Inflammatory macrophage treated with lipopolysaccharide for 4 hours (primary cell): Measurements from ENCODE around the gene YBX2.
A peak's percentile ranks its signal among the peaks of the same experiment; 100 is the strongest.

Source experiments
- DNase-seq: peaks from one replicate; pipeline ENCODE4 v3.0.0-alpha.2; 2020

The YBX2 gene

DNA sequence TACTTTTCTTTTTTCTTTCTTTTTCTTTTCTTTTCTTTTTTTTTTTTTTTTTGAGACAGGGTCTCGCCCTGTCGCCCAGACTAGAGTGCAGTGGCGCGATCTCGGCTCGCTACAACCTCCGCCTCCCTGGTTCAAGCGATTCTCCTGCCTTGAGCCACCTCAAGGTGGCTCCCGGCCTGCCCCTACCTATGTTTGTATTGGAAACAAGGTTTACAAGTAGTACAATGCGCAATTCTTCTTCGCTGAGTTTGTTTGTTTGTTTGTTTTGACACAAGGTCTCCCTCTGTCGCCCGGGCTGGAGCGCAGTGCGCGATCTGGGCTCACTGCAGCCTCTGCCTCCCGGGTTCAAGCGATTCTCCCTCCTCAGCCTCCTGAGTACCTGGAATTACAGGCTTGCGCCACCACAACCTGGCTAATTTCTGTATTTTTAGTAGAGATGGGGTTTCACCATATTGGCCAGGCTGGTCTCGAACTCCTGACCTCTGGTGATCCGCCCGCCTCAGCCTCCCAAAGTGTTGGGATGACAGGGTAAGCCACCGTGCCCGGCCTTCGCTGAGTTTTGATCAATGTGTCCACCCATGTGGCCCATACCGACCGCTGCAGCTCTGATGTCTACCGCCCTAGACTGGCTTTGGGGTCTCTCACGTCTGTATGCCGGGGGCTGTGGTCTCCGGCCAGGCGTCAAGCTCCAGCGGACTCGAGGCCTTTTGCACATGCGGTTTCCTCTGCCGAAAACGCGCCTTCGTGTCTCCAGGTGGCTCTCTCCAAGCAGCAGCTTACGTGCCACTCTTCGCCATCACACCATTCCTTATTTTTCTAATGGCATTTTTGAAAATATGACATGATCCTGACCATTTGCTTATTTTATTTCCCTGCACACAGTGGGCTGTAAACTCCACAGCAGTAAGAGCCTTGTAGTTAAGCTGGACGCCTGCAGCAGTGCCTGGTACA is 1.1 kb upstream of the YBX2 start:
- DNase-seq, result no peak

DNA sequence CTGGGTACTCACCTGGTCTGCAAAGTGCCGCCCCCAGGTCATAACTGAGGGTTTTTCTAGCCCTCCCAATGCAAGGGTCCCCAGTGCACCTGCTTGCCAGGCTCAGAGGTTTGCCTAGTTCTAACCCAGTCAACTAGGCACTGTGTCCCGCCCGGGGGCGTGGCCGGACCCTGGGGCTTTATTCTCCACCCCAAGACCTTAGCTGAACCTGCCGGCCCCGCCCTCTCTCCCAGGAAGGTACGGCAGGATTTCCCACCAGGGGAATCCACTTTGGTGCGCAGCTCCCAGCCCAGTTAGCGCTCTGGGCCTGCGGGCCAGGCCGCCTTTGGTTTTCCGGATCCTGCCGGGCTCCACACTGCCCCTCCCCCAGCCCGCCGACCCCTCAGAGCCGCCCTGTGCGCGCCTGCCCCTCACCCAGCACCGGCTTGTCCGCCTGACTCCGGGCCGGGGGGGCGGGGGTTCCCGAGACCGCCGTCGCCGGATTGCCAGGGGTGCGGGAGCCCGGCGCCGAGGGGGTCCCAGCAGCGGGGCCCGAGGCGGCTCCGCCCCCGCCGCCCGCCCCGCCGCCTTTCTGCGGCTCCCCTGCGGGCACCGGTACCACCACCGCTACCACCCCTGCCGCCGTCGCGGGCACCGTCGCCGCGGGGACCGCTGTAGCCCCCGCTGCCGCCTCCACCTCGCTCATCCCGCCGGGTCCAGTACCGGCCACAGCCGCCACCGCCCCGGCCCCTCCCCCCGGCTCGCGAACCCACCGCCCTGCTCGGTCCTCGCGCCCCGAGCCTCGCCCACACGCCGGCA is 424 bp downstream of the YBX2 start:
- no peak for DNase-seq

DNA sequence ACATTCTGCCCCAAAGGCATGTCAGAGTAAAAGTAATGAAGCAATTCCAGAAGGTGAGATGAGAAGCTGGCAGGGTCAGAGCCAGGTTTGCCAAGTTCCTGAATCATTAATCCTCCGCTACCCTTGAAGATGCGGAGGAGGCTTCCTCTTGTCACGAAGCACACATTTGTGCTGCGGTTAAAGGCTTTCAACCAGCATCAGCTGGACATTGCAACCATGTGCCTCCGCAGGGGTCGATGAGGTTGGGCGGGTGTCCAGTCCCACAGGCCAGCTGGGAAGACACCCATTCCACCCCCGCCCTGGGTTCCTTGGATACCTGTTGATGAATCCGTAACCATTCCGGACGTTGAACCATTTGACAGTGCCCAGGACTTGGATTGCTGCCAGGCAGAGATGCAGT is 1.3 kb downstream of the YBX2 start:
- no peak for DNase-seq

DNA sequence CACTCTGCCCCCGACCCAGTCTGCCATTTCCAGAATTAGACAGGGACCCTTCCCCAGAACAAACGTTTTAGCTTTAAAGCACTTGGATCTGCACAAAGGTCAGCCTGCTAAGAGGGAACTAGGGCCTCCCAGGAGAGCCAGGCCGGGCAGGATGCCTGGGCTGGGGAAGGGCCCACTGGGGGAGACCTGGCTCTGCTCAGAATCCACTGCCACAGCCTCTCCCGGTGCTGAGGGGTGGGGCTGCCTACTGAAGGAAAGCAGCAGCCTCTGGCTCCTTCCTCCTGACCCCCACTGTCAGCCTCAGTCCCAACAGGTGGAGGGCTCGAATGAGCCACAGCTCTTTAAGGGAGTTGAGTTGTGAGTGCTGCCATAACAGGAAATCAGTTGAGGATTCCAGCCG is 1.7 kb downstream of the YBX2 start:
- DNase-seq, result no peak

DNA sequence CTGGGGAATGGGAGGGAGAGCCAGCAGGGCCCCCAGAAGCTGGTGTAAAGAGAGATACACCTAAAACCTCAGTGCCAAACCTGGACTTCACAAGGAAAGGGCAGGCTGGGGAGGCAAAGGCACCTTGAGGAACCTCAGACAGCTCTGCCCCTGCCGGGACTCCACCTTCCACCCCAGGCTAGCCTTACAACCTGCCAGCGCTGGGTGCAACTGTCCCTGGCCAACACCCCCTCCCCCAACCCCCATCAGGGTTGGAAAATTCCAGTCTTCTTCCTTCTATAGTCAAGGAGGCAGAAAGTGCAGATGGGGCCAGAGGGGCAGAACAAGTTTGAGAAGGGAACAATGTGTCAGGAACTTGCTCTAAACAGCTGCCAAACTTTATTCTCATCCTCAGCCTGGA is 2.2 kb downstream of the YBX2 start:
- DNase-seq, result no peak

DNA sequence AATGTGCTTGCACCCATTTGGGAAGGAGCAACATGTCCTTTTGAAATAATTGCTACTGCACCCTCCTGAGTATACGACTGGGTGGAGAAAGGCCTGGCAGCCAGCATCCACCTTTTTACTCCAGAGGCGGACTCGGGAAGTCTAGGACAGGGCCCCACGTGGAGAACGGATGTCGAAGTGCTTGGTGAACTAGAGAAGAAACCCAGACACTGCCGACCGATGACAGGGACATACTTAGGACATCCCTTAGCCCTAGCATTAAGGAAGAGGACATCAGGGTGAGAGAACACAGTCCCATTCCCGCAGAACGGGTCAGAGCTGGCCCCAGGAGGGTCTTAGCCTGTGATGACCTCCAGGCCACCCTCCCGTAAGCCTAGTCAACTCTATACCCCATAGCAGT is 3.8 kb downstream of the YBX2 start:
- DNase-seq, result no peak

DNA sequence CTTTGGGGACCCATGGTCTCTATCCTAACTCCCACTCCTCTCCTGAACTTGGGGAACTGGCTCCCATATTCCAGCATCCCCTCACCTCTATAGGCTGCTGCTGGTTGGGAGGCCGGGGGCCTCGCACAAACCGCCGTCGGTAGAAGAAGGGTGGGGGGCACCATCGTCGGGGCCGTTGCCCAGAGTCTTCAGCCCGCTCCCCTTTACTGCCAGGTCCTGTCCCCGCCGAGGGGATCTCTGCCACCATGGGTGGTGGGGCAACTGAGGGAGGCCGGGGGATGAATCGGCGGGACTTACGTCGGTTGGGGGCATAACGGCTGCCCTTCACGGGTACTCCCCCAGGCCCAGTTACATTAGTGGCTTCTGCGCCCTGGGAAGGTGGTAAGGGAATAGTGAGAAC is 4.3 kb downstream of the YBX2 start:
- DNase-seq, result no peak

DNA sequence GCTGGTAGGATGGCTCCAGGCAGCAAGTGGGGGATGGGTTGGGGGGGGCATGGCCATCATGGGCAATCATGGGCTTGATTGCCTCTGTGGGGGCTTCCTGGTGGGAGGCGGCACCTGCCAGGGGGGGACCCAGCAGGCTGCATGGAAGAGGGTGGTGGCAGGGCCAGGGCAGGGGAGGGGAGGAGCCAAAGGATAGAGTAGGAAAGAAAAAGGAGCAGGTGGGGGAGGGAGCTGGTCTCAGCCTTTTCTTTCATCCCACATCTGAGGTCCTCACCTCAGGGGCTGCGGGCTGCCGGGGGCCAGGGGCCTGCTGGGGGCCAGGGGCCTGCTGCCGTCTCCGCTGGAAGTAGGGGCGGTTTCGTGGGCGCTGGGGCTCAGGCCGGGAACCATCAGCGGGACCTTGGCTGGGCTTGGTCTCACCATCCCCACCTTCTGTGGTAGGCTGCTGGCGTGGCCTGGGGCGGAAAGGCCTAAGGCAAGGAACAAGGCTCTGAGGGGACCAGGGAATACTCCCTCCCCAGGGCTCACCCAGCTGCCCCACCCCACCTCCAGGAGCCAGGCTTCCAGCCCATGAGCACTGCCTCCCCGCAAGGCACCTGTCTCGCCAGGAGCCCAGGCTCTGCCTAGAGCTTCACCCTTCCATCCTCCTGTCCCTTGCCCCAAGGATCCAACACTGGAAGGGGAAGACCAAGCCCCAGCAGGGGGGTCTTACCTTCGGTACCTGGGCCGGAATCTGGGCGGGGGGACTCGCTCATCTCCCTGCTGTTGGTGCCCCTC is 5.0 kb downstream of the YBX2 start:
- no peak for DNase-seq

DNA sequence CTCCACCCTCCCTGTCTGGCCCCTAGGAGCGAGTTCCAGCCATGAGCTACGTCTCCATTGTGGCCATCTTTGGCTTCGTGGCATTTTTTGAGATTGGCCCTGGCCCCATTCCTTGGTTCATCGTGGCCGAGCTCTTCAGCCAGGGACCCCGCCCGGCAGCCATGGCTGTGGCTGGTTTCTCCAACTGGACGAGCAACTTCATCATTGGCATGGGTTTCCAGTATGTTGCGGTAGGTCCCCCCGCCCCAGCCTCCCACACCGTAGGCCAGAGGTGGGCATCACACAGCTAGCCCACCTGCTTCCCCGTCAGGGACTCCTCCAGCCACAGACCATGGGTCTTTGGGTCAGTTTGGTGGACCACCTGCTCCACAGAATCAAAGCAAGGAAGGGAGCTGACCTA is 8.8 kb downstream of the YBX2 start:
- DNase-seq, result no peak

DNA sequence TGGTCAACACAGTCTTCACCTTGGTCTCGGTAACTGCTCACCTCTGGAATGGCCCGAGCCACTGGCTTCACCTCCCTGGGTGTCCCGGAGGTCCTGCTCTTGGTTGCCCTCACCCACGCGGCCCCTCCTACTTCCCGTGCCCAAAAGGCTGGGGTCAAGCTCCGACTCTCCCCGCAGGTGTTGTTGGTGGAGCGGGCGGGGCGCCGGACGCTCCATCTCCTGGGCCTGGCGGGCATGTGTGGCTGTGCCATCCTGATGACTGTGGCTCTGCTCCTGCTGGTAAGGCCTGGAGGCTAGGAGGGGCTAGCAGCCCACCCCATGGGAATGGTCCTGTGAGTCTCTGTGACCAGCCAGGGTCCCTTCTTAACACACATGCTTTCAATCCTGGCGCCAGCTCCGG is 9.5 kb downstream of the YBX2 start:
- DNase-seq, result no peak

DNA sequence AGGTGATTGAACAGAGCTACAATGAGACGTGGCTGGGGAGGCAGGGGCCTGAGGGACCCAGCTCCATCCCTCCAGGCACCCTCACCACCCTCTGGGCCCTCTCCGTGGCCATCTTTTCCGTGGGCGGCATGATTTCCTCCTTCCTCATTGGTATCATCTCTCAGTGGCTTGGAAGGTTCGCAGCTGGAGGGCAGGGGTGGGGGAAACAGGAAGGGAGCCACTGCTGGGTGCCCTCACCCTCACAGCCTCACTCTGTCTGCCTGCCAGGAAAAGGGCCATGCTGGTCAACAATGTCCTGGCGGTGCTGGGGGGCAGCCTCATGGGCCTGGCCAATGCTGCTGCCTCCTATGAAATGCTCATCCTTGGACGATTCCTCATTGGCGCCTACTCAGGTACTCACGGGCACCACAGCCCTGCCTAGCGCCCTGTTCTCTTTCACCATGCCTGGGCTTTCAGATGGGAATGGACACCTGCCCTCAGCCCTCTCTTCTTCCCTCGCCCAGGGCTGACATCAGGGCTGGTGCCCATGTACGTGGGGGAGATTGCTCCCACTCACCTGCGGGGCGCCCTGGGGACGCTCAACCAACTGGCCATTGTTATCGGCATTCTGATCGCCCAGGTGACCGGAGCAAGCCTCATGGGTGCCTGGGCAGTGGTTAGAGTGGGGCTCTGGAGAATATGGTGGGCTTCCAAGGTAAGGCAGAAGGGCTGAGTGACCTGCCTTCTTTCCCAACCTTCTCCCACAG is 10.8 kb downstream of the YBX2 start:
- DNase-seq, result peak; percentile 25

DNA sequence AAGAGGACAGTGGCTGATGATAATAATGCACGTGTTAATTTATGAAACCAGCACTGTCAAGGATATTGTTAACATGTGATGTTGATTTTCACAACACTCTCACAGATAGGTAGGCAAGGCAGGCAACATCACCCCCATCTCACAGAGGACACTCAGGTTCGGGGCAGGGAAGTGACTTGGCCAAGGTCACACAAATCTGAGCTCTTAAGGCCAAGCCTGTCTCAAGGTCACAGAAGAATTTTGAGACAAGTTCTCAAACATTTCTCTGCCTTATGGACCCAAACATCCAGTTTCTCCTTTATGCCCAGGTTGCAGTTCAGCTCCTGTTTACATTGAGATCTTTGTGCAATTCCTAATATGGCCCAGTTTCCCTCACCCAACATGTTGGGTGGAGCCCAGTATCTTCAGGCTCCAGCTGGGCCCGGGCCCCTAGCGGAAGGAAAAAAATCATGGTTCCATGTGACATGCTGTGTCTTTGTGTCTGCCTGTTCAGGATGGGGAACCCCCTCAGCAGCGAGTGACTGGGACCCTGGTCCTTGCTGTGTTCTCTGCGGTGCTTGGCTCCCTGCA is 11.6 kb downstream of the YBX2 start:
- peak; percentile 36 for DNase-seq

DNA sequence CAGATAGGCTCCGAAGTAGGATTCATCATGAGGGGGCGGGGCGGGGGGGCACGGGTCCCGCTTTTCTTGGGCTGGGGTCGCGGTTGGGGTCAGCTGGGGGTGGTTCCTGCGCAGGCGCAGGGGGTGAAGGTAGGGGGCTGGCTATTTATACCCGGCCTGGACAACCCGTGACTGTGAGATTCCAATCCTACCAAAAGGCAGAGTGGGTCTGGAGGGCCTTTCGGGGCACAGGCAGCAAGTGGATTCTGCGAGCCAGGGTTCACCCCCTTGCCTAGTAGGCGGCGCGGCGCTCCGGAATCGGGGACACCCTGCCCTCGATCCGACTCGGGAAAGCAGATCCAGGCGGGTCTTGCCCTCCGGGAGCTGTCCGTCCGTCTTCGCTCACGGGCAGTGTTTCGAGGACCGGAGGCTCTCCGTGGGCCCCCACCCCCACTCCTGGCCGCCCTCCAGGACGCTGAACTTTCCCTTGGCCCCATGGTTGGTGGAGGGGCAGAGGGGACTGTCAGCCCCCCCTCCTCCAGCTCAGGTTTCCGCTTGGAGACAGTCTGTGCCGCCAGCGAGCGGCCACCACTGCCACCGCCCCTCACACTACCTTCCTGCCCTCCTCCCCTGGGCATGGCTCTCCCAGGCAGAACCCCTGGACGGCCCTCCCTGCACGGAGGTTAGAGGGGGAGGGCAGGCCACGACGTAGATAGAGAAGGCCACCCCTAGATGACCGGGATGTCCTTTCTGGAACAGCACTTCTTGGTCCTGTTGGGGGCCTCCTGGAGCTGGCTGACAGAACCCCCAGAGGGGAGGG is 12.3 kb downstream of the YBX2 start:
- DNase-seq, result no peak

DNA sequence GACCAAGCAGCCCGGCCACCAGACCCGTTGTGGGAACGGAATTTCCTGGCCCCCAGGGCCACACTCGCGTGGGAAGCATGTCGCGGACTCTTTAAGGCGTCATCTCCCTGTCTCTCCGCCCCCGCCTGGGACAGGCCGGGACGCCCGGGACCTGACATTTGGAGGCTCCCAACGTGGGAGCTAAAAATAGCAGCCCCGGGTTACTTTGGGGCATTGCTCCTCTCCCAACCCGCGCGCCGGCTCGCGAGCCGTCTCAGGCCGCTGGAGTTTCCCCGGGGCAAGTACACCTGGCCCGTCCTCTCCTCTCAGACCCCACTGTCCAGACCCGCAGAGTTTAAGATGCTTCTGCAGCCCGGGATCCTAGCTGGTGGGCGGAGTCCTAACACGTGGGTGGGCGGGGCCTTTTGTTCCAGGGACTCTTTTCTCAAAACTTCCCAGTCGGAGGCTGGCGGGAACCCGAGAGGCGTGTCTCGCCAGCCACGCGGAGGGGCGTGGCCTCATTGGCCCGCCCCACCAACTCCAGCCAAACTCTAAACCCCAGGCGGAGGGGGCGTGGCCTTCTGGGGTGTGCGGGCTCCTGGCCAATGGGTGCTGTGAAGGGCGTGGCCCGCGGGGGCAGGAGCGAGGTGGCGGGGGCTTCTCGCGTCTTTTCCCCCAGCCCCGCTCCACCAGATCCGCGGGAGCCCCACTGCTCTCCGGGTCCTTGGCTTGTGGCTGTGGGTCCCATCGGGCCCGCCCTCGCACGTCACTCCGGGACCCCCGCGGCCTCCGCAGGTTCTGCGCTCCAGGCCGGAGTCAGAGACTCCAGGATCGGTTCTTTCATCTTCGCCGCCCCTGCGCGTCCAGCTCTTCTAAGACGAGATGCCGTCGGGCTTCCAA is 13.1 kb downstream of the YBX2 start, which contains the start of gene SLC2A4:
Gene SLC2A4 (plus strand): TSS at position 645 of the 879 bp plus-strand sequence. CDS start 217 bp downstream, at position 862.
- DNase-seq, result peak; percentile 96

DNA sequence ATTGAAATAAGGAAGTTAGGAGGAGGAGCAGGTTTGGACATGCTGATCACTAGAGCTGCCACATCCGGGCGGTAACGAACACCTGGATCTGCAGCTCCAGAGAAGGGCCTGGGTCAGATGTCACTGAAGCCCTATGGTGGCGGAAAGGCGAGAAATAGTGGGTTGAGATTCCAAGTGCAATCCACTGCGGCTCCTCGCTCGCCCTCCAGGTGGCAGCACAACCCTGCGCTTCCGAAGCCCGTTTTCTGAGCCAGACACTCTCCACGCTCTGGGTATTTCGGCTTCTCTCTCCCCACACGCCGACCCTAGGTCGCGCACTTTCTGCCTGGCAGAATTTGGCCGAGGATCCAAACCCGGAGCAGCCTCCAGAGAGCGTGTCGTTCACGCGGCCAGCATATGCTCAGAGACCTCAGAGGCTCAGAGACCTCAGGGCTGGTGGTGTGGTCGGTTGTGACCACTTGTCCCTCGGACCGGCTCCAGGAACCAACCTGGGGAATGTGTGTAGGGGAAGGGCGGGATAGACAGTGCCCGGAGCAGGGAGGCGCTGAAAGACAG is 13.8 kb downstream of the YBX2 start:
- DNase-seq, result peak; percentile 78

DNA sequence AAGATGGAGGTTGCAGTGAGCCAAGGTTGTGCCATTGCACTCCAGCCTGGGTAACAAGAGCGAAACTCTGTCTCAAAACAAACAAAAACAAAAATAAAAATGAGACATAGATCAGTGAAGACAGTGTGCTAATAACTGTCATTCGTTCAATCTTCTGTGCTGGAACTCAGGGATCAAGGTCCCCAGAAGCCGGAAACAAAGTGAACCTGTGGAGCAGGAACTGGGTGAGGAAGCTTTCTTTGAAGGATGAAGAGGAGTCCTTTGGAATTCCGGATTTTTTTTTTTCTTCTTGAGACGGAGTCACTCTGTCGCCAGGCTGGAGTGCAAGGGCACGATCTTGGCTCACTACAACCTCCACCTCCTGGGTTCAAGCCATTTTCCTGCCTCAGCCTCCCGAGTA is 15.0 kb downstream of the YBX2 start:
- no peak for DNase-seq

DNA sequence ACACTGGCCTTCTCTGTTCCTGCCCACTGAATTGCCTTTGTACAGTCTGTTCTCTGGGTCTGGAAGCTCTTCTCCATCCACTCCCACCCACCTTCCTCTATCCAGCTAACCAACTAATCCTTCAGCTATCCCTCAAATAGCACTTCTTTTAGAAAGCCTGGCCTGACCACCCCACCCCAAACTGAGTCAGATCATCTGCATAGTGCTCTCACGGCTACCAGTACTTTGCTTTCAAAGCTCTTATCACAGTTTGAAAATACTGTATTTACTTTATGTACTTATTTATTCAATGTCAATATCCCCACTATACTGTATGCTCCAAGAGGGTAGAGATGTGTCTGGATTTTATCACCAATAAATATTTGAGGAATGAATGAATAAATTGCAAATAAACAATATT is 27.7 kb downstream of the YBX2 start:
- DNase-seq, result no peak

DNA sequence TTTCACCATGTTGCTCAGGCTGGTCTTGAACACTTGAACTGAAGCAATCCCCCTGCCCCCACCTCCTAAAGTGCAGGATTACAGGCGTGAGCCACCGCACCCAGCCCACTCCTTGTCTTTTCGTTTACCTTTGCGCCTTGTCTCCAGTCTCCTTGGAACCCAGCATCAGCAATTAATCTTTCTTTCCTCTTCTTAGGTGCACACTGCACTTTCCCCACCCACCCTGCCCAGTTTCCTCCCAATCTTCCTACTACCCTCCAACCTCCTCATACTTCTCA is 30.7 kb downstream of the YBX2 start:
- DNase-seq, result no peak

DNA sequence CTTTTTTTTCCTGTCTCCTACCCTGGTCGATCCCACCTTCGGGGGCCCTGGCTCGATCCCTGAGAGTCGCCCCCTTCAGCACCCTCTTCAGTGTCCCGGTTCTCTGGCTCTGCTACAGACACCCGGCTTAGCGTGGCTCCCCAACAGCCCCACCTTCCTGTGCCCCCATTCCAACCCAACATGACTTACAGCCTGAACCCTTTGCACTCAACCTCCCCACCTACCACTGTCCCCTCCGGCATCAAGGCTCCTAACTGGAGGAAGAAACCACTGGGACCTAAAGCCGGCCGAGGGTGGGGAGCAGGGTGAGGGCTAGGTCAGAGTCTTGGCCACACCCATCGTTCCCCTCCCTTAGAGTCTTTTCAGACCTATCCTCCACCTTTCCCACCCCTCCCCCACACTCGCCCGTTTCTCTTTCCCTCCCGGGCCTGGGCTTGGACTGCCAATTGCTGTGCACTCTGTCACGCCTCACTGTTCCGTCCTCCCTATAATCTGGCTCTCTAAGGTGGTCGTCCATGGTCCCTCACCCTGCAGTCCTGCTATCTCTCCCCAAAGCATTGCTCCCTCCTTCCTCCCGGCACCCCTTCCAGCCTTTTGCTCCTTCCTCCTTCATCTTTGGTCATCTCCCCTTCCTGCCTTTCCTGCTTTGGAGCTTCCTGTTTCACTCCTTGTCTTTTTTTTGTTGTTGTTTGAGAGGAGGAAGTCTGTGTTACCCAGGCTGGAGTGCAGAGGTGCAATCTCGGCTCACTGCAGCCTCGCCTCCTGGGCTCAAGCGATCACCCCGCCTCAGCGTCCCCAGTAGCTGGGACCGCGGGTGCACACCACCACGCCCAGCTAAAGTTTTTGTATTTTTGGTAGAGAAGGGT is 31.3 kb downstream of the YBX2 start:
- peak; percentile 61 for DNase-seq
